HEK293 (cell line): ENCODE data around the gene ZFP36.

ENCODE experiments used
- CTCF ChIP-seq: fragments of 450-650 bp; formaldehyde crosslinking; IDR thresholded peaks from 2 replicates; pipeline ENCODE4 v1.5.1; 2016; ENCODE audit warnings: missing biosample characterization, missing genetic modification characterization
- HIC1 ChIP-seq: fragments of 450-650 bp; formaldehyde crosslinking; IDR thresholded peaks from 2 replicates; pipeline ENCODE4 v1.5.1; 2016; ENCODE audit warnings: missing biosample characterization, missing genetic modification characterization
- HOXC10 ChIP-seq: sonication (generic); formaldehyde crosslinking; IDR thresholded peaks from 2 replicates; pipeline ENCODE4 v1.8.1; 2023; ENCODE audit warnings: mild to moderate bottlenecking, missing genetic modification reagents
- SETDB1 ChIP-seq: IDR thresholded peaks from one replicate; pipeline ENCODE4 v1.6.1; 2017; ENCODE audit warnings: mild to moderate bottlenecking, low read length, moderate library complexity, mixed read lengths; ENCODE audit not compliant: insufficient read length
- YY2 ChIP-seq: fragments of 450-650 bp; formaldehyde crosslinking; IDR thresholded peaks from 2 replicates; pipeline ENCODE4 v1.5.1; 2016; ENCODE audit warnings: missing biosample characterization, missing genetic modification characterization
- ZBTB10 ChIP-seq: fragments of 450-650 bp; formaldehyde crosslinking; IDR thresholded peaks from 2 replicates; pipeline ENCODE4 v1.5.1; 2016; ENCODE audit warnings: missing biosample characterization, missing genetic modification characterization
- ZBTB17 ChIP-seq: fragments of 450-650 bp; formaldehyde crosslinking; IDR thresholded peaks from 2 replicates; pipeline ENCODE4 v1.5.1; 2016; ENCODE audit warnings: missing biosample characterization, missing genetic modification characterization
- ZBTB20 ChIP-seq: fragments of 450-650 bp; formaldehyde crosslinking; IDR thresholded peaks from 2 replicates; pipeline ENCODE4 v1.5.1; 2016; ENCODE audit warnings: missing biosample characterization, missing genetic modification characterization
- ZBTB26 ChIP-seq: fragments of 450-650 bp; formaldehyde crosslinking; optimal IDR thresholded peaks from 2 replicates; pipeline ENCODE3; 2016; ENCODE audit warnings: missing biosample characterization, mild to moderate bottlenecking, missing genetic modification characterization
- ZBTB48 ChIP-seq: fragments of 450-650 bp; formaldehyde crosslinking; IDR thresholded peaks from 2 replicates; pipeline ENCODE4 v1.5.1; 2016; ENCODE audit warnings: missing biosample characterization, missing genetic modification characterization
- ZBTB6 ChIP-seq: fragments of 450-650 bp; formaldehyde crosslinking; IDR thresholded peaks from 2 replicates; pipeline ENCODE4 v1.5.1; 2017; ENCODE audit warnings: missing biosample characterization, missing genetic modification characterization
- ZFP3 ChIP-seq: fragments of 450-650 bp; formaldehyde crosslinking; IDR thresholded peaks from 2 replicates; pipeline ENCODE4 v1.5.1; 2016; ENCODE audit warnings: low read depth, missing biosample characterization, missing genetic modification characterization
- ZNF169 ChIP-seq: fragments of 450-650 bp; formaldehyde crosslinking; IDR thresholded peaks from 2 replicates; pipeline ENCODE4 v1.5.1; 2016; ENCODE audit warnings: missing biosample characterization, missing genetic modification characterization
- ZNF19 ChIP-seq: fragments of 450-650 bp; formaldehyde crosslinking; IDR thresholded peaks from 2 replicates; pipeline ENCODE4; 2016; ENCODE audit warnings: missing biosample characterization, missing genetic modification characterization, low read depth
- ZNF239 ChIP-seq: fragments of 450-650 bp; formaldehyde crosslinking; IDR thresholded peaks from 2 replicates; pipeline ENCODE4 v1.5.1; 2016; ENCODE audit warnings: missing biosample characterization, missing genetic modification characterization
- ZNF302 ChIP-seq: fragments of 450-650 bp; formaldehyde crosslinking; IDR thresholded peaks from 2 replicates; pipeline ENCODE4 v1.5.1; 2016; ENCODE audit warnings: missing biosample characterization, missing genetic modification characterization, low read depth
- ZNF335 ChIP-seq: fragments of 450-650 bp; formaldehyde crosslinking; conservative IDR thresholded peaks from 2 replicates; pipeline ENCODE4 v1.5.1; 2016; ENCODE audit warnings: missing biosample characterization, missing genetic modification characterization
- ZNF37A ChIP-seq: fragments of 450-650 bp; IDR thresholded peaks from 2 replicates; pipeline ENCODE4 v1.5.1; 2018; ENCODE audit warnings: missing biosample characterization, missing genetic modification characterization
- ZNF426 ChIP-seq: fragments of 450-650 bp; formaldehyde crosslinking; IDR thresholded peaks from 2 replicates; pipeline ENCODE4 v1.5.1; 2017; ENCODE audit warnings: missing biosample characterization, missing genetic modification characterization, mild to moderate bottlenecking, inconsistent platforms, moderate library complexity
- ZNF645 ChIP-seq: fragments of 450-650 bp; formaldehyde crosslinking; IDR thresholded peaks from 2 replicates; pipeline ENCODE4; 2016; ENCODE audit warnings: missing biosample characterization, missing genetic modification characterization
- ZNF677 ChIP-seq: fragments of 450-650 bp; IDR thresholded peaks from 2 replicates; pipeline ENCODE4 v1.5.0; 2018; ENCODE audit warnings: missing biosample characterization, mild to moderate bottlenecking, missing genetic modification characterization, moderate library complexity
- ZNF707 ChIP-seq: fragments of 450-650 bp; formaldehyde crosslinking; IDR thresholded peaks from 2 replicates; pipeline ENCODE4 v1.5.1; 2016; ENCODE audit warnings: missing biosample characterization, missing genetic modification characterization
- ZNF785 ChIP-seq: fragments of 450-650 bp; formaldehyde crosslinking; IDR thresholded peaks from 2 replicates; pipeline ENCODE4 v1.5.1; 2016; ENCODE audit warnings: missing biosample characterization, missing genetic modification characterization
- ZSCAN30 ChIP-seq: fragments of 450-650 bp; IDR thresholded peaks from 2 replicates; pipeline ENCODE4 v1.5.1; 2018; ENCODE audit warnings: missing biosample characterization, mild to moderate bottlenecking, missing genetic modification characterization, moderate library complexity

Gene ZFP36

GRCh38 chr19:39412867-39413271, 6.2 kb downstream of the ZFP36 start (continued):
- TF ChIP-seq YY2 (tag by site-specific recombination) = 0 out of 2 replicates have a peak, but pooled peaks have one; percentile 0
- TF ChIP-seq ZBTB48 = peak; percentile 76
- no peak for TF ChIP-seq ZNF37A (tag by site-specific recombination)
- TF ChIP-seq HIC1 (tag by site-specific recombination) = no peak
- TF ChIP-seq ZNF169 = no peak
- no peak for TF ChIP-seq HOXC10 (CRISPR knock-in tag)
- TF ChIP-seq ZFP3 = no peak
- TF ChIP-seq ZNF302 (tag by site-specific recombination) = no peak
- TF ChIP-seq SETDB1 = no peak
- peak; percentile 93 for TF ChIP-seq ZBTB20 (tag by site-specific recombination)
- 0 out of 2 replicates have a peak, but pooled peaks have one; percentile 1 for TF ChIP-seq CTCF (tag by site-specific recombination)
- no peak for TF ChIP-seq ZBTB6 (tag by site-specific recombination)
- TF ChIP-seq ZNF426 = no peak
- peak; percentile 97; the same call in 1 of the 2 replicates for TF ChIP-seq ZBTB10 (tag by site-specific recombination)
- no peak; the same call in 1 of the 2 replicates for TF ChIP-seq ZNF677 (tag by site-specific recombination)
- TF ChIP-seq ZNF785 = no peak
- 0 out of 2 replicates have a peak, but pooled peaks have one; percentile 2 for TF ChIP-seq ZNF19 (tag by site-specific recombination)
- no peak for TF ChIP-seq ZNF645 (tag by site-specific recombination)
- no peak for TF ChIP-seq ZBTB17
- TF ChIP-seq ZNF707 = no peak
- no peak for TF ChIP-seq ZBTB26 (tag by site-specific recombination)
- TF ChIP-seq ZNF239 = no peak
- peak; percentile 65 for TF ChIP-seq ZNF335 (tag by site-specific recombination)
- no peak for TF ChIP-seq ZSCAN30 (tag by site-specific recombination)
